ENCODE measurements around the gene GABARAP. TPM values are rescaled to one million over a fixed set of nuclear protein-coding genes. Genes with fewer than 3 reads are reported as not detected.

GABARAP gene
- total and polyA plus RNA-seq, 2 of the 13 experiments (the other 11 are each of a cell fraction or from before 2014, with no cell fraction given), result 161 to 310 TPM

- TF ChIP-seq, protein P1, sequence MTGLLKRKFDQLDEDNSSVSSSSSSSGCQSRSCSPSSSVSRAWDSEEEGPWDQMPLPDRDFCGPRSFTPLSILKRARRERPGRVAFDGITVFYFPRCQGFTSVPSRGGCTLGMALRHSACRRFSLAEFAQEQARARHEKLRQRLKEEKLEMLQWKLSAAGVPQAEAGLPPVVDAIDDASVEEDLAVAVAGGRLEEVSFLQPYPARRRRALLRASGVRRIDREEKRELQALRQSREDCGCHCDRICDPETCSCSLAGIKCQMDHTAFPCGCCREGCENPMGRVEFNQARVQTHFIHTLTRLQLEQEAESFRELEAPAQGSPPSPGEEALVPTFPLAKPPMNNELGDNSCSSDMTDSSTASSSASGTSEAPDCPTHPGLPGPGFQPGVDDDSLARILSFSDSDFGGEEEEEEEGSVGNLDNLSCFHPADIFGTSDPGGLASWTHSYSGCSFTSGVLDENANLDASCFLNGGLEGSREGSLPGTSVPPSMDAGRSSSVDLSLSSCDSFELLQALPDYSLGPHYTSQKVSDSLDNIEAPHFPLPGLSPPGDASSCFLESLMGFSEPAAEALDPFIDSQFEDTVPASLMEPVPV (CRISPR knock-in tag; IDR thresholded peaks at IDR 0.05), result peak; percentile 71; the same call in 1 of the 2 replicates
- TF ChIP-seq NFKB2 (CRISPR knock-in tag; IDR thresholded peaks at IDR 0.05; ENCODE audit: borderline replicate concordance) (no peak), ZNF446 (CRISPR knock-in tag; IDR thresholded peaks at IDR 0.05) (no peak), FLYWCH1 (CRISPR knock-in tag; IDR thresholded peaks at IDR 0.05) (no peak), ZBED4 (CRISPR knock-in tag; IDR thresholded peaks at IDR 0.05; ENCODE audit: borderline replicate concordance) (no peak), ZNF678 (CRISPR knock-in tag; IDR thresholded peaks at IDR 0.05) (no peak), TAF1 (CRISPR knock-in tag; IDR thresholded peaks at IDR 0.05) (peak; percentile 61; the same call in 1 of the 2 replicates), ZNF260 (CRISPR knock-in tag; IDR thresholded peaks at IDR 0.05; ENCODE audit: borderline replicate concordance, low read depth) (no peak), PHF5A (CRISPR knock-in tag; IDR thresholded peaks at IDR 0.05; ENCODE audit: low read depth, unreplicated experiment) (no peak), ADNP (CRISPR knock-in tag; IDR thresholded peaks at IDR 0.05) (no peak), ZNF274 (CRISPR knock-in tag; IDR thresholded peaks at IDR 0.05) (no peak), TFDP2 (CRISPR knock-in tag; IDR thresholded peaks at IDR 0.05) (peak; percentile 68), SP140L (CRISPR knock-in tag; IDR thresholded peaks at IDR 0.05; ENCODE audit: borderline replicate concordance) (no peak), AGO2 (optimal IDR thresholded peaks at IDR 0.05; ENCODE audit: low read depth, low read length) (no peak)
- TF ChIP-seq, protein P2, sequence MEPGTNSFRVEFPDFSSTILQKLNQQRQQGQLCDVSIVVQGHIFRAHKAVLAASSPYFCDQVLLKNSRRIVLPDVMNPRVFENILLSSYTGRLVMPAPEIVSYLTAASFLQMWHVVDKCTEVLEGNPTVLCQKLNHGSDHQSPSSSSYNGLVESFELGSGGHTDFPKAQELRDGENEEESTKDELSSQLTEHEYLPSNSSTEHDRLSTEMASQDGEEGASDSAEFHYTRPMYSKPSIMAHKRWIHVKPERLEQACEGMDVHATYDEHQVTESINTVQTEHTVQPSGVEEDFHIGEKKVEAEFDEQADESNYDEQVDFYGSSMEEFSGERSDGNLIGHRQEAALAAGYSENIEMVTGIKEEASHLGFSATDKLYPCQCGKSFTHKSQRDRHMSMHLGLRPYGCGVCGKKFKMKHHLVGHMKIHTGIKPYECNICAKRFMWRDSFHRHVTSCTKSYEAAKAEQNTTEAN (CRISPR knock-in tag; conservative IDR thresholded peaks at IDR 0.05), result no peak
- TF ChIP-seq, protein P3, sequence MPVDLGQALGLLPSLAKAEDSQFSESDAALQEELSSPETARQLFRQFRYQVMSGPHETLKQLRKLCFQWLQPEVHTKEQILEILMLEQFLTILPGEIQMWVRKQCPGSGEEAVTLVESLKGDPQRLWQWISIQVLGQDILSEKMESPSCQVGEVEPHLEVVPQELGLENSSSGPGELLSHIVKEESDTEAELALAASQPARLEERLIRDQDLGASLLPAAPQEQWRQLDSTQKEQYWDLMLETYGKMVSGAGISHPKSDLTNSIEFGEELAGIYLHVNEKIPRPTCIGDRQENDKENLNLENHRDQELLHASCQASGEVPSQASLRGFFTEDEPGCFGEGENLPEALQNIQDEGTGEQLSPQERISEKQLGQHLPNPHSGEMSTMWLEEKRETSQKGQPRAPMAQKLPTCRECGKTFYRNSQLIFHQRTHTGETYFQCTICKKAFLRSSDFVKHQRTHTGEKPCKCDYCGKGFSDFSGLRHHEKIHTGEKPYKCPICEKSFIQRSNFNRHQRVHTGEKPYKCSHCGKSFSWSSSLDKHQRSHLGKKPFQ (CRISPR knock-in tag; IDR thresholded peaks at IDR 0.05; ENCODE audit: insufficient replicate concordance), result no peak
Measured at GRCh38 chr17:7251661-7252175, 9.5 kb upstream of the GABARAP start, which contains the start of gene CTDNEP1 (continued).
